ENCODE measurements around the gene PAH. TPM values are rescaled to one million over a fixed set of nuclear protein-coding genes. Genes with fewer than 3 reads are reported as not detected.

Gene PAH
- total RNA-seq, 1 experiment from 2014 or later: 5.7 TPM

- TF ChIP-seq AFF4 (CRISPR knock-in tag; IDR thresholded peaks at IDR 0.05; ENCODE audit: borderline replicate concordance) (no peak), ZNF671 (CRISPR knock-in tag; IDR thresholded peaks at IDR 0.05) (no peak), NFATC4 (CRISPR knock-in tag; IDR thresholded peaks at IDR 0.05) (no peak), MYBL2 (CRISPR knock-in tag; IDR thresholded peaks at IDR 0.05) (no peak)
Observed at GRCh38 chr12:102959391-102959790, 42.3 kb upstream of the PAH start (continued).

- H3K4me1 Mint-ChIP-seq: peaks cover 64% of the 10 kb centered on the region
- H3K9me3 Mint-ChIP-seq: peaks cover 4% of the 10 kb centered on the region
- ChIA-PET POLR2A (no interaction called here), CTCF (interaction anchor here (0.9 to 1.4 kb wide), 2 partner anchors 8 to 10 kb away, joined by 3 to 4 read pairs; no protein-coding TSS in a partner anchor)
- no peak overlapping the region for H3K27ac Mint-ChIP-seq
- peak overlapping the region; percentile 45 for H3K4me3 Mint-ChIP-seq
- no peak for TF ChIP-seq ZBTB43 (CRISPR knock-in tag; IDR thresholded peaks at IDR 0.05)
- no peak for TF ChIP-seq RORB (CRISPR knock-in tag; IDR thresholded peaks at IDR 0.05)
- no peak for TF ChIP-seq E2F1 (CRISPR knock-in tag; IDR thresholded peaks at IDR 0.05)
- no peak for TF ChIP-seq MLX (CRISPR knock-in tag; IDR thresholded peaks at IDR 0.05)
- no peak for TF ChIP-seq NFYB (CRISPR knock-in tag; conservative IDR thresholded peaks at IDR 0.05; ENCODE audit: low read depth)
- no peak for TF ChIP-seq ATF6 (CRISPR knock-in tag; IDR thresholded peaks at IDR 0.05)
- no peak for TF ChIP-seq GABPB1 (CRISPR knock-in tag; IDR thresholded peaks at IDR 0.05)
- TF ChIP-seq ZNF138 (CRISPR knock-in tag; conservative IDR thresholded peaks at IDR 0.05): no peak
- TF ChIP-seq HMGXB4 (CRISPR knock-in tag; IDR thresholded peaks at IDR 0.05): no peak
- H3K36me3 Mint-ChIP-seq: peaks cover 5% of the 10 kb centered on the region
- DNase-seq (ENCODE audit: low spot score): no peak
- peaks cover 99% of the 10 kb centered on the region for H3K27me3 Mint-ChIP-seq (ENCODE audit: low read depth)
- ATAC-seq: no peak; the same call in 1 of the 2 replicates
Observed at GRCh38 chr12:102958830-102959176, 41.8 kb upstream of the PAH start.
